ENCODE data around the gene DSTN.
A peak's percentile ranks its signal among the peaks of the same experiment; 100 is the strongest.

DSTN gene

GRCh38 chr20:17555106-17555505, 14.8 kb upstream of the DSTN start:
- no peak for DNase-seq

DNA sequence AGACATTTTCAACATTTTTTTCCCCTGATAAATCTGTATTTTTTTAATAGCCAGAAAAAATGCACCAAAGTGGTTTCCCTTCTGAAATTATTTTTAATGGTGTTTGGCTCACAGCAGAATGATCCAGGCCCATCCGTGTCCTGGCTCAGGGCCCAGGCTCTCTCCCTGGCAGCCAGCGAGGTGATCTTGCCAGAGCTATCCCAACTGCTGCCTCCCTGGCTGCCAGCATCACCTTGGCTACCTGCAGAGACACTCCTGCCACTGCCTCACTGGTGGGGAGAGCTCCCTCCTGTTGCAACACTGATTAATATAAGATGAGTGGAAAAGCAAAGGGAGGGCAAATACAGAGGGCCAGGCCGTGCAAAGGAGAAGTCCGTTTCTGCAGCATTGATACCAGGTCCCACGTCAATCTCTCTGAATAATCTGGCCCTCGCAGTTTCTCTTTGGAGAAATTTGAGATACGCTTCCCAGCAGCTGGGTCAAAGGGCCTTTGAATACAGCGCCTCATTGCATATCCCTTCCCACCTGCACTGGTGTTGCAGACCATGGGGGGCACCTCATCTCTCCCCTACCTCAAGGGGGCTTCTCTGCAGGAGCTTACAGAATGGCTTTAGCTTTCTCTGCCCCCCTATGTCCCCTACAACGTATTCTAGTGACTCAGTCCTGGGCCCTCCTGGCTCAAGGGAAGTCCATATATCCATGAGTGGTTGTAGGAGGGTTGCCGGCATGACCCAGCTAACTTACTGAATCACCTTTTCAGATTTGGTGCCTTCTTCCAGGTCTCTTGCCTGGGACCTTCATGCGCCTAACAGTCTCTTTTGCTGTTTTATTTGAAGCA, 12.8 kb upstream of the DSTN start:
- peak; percentile 92 for DNase-seq

- peak; percentile 60 for DNase-seq
Measured at GRCh38 chr20:17557675-17558006, 12.2 kb upstream of the DSTN start.

DNA sequence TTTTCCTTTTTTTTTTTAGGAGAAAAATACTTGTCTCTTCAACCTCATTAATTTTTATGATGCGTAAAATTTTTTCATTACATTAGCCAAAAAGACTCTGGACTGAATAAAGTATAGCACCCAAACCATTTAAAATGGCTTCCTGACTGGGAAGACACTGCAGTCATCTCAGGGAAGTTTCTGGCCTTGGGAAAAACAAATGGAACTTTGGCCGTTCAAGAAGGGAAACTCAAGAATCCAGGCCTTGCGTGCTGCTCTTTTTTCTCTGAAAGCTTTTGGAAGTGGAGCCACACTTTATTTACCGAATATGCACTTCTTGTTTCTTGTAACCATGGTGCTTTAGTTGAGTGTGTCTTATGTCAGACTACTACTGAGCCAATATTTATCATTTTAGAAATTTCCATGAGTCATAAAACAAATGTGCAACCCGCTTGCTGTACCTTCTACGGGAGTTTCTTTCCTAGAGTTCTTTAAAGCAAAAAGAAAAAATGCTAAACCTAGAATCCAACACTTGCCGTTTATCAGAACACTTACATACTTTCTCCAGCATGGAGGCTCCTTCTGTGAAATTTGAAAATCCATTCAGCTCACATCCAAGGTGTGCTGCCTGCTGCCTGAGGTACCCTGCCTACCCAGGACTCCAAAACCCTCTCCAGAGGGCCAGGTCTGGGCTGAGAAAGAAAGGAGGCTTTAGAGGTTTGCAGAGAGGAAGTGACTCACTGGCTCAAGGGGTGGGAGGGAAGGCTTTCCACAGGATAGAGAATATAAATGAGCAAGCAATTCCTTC, 11.5 kb upstream of the DSTN start:
- DNase-seq = no peak

GRCh38 chr20:17558941-17559304, 11.0 kb upstream of the DSTN start:
- no peak for DNase-seq

- no peak for DNase-seq
Measured at GRCh38 chr20:17559338-17559737, 10.5 kb upstream of the DSTN start.

GRCh38 chr20:17560344-17561074, 9.4 kb upstream of the DSTN start:
- DNase-seq = no peak

DNA sequence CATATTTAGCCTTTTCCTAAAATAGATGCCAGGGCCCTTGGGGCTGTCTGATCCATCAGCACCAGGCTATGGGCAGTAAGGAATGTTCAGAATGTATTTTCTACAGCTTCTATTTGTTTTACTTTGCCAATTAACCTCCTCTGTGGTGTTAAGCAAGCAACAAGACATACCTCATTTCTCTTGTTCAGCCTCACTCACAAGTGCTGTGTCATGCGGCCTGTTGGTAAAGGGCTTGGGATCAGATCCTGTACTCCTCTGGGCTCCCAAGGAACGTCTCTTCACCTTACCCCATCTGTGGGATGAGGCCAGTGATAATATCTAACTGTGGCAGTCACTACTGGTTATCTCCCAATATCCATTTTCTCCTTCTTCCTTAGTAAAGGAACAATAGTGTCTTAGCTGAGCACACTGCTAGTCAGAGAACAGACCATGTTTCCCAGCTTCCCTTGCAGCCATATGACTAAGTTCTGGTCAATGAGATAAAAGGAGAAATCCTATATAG, 7.0 kb upstream of the DSTN start:
- no peak for DNase-seq

- no peak for DNase-seq
Measured at GRCh38 chr20:17565169-17565845, 4.6 kb upstream of the DSTN start.

DNA sequence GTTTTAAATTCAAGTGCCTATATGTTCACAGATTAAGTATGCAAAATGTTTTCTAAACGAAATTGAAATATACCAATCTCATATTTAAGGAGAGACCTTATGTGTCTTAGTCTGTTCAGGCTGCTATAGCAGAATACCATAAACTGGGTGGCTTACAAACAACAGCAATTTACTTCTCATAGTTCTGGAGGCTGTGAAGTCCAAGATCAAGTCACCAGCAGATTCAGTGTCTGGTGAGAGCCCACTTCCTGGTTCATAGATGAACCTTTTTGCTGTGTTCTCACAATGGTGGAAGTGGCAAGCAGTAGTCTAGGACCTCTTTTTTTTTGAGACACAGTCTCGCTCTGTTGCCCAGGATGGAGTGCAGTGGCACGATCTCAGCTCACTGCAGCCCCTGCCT, 3.5 kb upstream of the DSTN start:
- DNase-seq = no peak

DNA sequence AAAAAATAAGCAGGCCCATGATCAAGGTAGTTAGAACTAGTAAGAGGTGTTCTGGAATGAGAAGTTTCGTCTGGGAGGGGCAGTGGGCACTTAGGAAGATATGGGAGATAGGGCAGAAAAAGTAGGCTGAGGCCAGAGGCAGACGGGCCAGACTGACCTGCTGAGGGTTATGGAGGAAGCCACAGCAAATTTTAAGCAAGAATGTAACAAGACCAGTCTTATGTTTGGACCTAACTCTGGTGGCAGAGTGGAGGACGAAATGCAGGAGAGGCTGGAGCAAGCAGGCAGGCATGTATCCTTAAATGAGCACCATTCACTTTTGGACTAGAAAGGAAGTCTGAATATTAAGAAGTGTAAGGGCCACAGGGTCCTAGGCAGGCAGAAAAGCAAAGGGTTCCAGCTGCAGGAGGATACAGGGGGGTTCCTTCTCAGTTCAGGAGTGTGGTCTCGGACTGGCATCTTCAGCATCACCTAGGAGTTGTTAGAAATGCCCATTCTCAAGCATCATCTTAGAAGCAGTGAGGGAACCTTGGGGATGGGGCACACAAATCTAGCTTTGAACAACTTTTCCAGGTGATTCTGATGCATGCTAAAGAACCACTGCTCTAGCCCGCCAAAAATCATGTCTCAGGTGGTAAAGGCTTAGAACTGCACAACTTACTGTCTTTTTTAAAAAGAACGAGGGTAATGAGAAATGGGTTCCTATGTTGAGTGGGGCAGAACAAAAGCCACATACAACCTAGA, 1.7 kb upstream of the DSTN start:
- peak; percentile 26 for DNase-seq

DNA sequence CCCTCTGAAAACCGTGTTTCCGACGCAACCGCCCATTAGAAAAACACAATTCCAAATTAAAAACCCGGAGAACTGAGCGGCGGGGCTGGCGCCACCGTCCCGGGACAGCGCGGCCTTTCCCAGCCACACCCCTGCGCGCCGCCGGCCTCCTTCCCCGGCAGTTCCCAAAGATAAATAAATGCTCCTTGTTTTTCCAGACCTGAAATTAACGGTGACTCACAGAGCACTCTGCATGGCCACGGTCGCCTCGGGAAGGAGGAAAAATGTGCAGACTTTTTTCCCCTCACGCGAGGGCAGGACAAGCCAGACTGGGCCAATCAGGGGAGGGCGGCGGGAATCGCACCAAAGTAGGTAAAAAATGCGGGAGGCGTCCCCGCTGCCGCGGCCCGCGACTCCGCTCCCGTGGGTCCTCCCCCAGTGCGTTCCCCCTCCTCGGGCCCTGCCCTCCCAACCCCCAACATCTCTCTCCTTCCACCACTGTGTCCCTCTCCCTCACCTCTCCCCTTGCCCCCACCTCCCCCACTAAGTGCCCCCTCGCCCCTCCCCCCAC, 828 bp upstream of the DSTN start:
- peak; percentile 89 for DNase-seq

DNA sequence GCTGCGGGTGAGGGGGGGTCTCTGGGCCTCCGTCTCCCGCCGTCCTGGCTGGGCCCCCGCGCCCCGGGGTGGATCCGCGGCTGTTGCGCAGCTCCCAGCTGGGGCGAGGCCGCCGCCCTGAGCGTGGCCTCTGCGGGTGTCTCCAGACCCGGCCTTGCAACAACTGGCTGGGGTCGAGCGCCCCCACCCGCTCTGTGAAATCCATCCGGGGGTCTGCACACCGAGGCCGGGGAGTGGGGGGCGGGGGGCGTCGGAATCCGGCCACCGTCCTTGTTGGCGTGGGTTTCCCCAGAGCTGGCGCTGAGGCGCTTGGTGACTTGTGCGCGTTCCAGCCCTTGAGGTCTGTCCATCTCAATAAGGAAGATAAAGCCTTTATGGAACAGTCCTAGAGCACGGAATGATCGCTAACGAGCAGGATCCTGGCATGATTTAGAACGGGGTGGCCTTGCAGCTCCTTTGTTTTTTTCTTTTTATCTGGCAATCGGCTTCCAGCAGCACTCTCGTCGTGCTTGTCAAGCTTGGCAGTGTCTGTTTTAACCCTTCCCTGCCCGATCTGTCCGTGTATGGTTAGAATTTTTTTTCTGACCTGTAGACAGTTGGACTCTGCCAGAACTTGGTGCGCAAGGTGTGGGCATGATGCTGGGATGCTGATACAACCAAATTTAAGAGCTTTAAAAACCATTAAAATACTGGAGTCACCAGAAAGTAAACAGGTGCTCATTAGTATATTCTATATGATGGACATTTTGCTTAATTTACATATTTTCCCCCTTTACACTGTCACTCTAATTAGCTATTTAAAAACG, 675 bp downstream of the DSTN start:
- DNase-seq = peak; percentile 69

DNA sequence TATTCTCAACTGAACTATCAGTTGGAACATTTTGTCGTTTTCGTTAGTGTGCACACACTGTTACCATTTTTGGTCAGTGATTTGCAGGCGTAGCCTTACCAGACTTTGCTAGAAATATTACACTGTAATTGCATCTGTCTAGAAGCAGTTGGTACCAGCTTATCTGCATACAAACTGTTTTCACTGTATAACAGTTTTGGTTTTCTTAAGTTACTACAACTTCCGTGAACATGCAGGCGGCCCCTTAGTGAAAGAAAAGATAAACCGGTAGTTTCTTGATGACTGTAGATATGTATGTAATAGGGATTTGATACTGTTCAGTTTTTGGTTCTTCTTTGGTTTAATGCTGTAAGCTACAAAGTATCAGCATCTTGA, 1.3 kb downstream of the DSTN start:
- DNase-seq = no peak

DNA sequence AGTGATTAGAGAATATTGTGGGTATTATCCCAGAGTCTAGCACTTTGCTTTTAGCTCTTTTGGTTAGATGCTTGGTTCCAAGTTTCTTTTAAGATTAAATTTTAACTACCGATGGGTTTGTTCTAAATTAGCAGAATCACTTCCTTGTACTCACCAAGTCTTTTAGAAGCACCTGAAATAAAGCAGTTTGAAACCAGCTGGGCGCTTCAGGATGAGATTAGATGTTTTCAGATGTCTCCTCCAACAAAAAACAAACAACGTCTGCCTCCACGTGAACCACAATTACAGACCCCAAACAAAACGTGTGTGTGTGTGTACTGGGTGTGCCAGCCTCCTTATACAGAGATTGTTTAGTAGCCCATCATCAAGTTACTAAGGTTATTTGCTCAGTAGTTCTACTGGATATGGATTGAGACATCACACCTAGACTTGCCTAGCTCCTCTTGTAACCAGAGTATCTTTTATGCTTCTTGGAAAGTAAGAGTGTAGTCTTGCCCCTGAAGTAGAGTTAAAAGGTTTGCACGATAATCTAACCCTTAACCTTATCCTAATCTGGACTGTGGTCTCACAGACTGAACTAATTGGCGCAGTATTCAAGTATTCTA, 2.3 kb downstream of the DSTN start:
- DNase-seq = peak; percentile 40

- DNase-seq = no peak
Measured at GRCh38 chr20:17573463-17573862, 3.6 kb downstream of the DSTN start.

- no peak for DNase-seq
Measured at GRCh38 chr20:17576215-17576614, 6.3 kb downstream of the DSTN start.

GRCh38 chr20:17579369-17580039, 9.6 kb downstream of the DSTN start:
- DNase-seq = no peak

DNA sequence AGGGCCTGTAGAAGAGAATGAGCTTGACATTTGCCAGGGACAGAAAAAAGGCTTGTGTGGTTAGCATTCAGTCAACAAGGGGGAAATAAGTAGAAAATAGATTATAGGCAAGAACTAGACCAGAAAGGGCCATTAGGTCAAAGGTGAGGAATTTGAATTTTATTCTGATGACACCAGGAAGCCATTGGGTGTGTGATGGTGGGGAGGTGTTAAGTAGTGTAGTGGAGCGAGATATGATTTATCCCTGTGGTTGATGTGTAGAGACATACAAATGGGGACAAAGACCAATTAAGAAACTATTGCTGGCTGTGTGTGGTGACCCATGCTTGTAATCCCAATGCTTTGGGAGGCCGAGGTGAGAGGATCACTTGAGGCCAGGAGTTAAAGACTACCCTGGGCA, 11.0 kb downstream of the DSTN start:
- no peak for DNase-seq

GRCh38 chr20:17583126-17583525, 13.3 kb downstream of the DSTN start:
- no peak for DNase-seq

Measured in NCI-H2171 treated with DMSO at 0.1 percent for 48 hours (cell line).